GM12892 (cell line): ENCODE data around the gene PURB.
A peak's percentile ranks its signal among the peaks of the same experiment; 100 is the strongest.
"Not testable (repeated sequence)": the region's sequence is repeated elsewhere in the genome, so short reads cannot be mapped to it uniquely, and the experiment has no call there.

ENCODE experiments used
- DNase-seq: peaks from one replicate; pipeline ENCODE4 v3.0.0; 2011; ENCODE audit not compliant: insufficient read length
- FAIRE-seq: peaks from 2 replicates; lab custom pipeline; 2011; peaks lifted over from hg19 to GRCh38; lab: Jason Lieb, UNC
- POLR2A ChIP-seq: IDR thresholded peaks from 2 replicates; pipeline ENCODE4 v1.6.1; 2011; ENCODE audit warnings: low read depth, low read length, control low read depth
- POLR2AphosphoS5 ChIP-seq: IDR thresholded peaks from 2 replicates; pipeline ENCODE4 v1.6.1; 2011; ENCODE audit warnings: low read depth, low read length, control low read depth
- TAF1 ChIP-seq: IDR thresholded peaks from 2 replicates; pipeline ENCODE4 v1.6.1; 2011; ENCODE audit warnings: low read depth, mild to moderate bottlenecking, control low read depth, low read length, borderline replicate concordance

Gene PURB

DNA sequence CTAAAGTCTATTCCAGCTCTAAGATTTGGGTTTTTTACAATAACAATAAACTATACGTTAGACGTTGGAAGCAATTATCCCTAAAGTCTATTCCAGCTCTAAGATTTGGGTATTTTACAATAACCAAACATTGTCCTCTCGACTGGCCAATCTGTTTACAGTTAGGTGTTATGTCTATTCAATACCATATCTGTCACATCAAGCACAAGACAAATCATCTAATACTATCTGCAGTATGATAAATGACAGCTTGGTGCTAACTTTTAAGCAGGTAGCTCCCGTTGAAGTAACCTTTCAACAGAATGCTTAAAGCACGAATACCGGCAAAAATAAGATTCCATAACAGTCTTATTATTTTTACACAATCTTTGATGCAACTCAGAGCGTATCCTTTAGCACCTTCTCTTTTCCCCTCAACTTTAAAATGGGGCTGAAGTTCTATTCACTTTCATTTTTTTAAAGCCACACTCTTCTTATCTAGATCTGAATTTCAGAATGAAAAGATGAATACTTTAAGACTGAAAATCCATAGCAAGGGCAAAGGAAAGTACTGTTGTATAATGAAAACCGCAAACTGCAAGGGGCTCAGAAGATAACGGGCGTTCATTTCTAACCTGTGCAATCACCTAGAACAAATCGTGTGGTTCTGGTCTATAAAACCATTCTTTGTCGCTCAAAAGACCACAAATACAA is 38.4 kb downstream of the PURB start:
- no peak for TF ChIP-seq TAF1
- TF ChIP-seq POLR2A = no peak
- TF ChIP-seq POLR2AphosphoS5 = no peak
- no peak for FAIRE-seq
- DNase-seq = peak; percentile 14

DNA sequence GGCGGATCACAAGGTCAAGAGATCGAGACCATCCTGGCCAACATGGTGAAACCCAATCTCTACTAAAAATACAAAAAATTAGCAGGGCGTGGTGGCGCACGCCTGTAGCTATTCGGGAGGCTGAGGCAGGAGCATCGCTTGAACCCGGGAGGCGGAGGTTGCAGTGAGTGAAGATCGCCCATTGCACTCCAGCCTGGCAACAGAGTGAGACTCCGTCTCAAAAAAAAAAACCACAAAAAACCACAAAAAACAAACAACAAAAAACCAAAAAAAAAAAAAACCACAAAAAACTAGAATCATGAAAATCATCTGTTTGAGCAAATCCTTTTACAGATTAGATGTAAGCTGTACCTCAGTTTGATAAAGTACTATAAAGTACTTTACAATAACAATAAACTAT is 38.9 kb downstream of the PURB start:
- DNase-seq, FAIRE-seq: not testable (repeated sequence)

DNA sequence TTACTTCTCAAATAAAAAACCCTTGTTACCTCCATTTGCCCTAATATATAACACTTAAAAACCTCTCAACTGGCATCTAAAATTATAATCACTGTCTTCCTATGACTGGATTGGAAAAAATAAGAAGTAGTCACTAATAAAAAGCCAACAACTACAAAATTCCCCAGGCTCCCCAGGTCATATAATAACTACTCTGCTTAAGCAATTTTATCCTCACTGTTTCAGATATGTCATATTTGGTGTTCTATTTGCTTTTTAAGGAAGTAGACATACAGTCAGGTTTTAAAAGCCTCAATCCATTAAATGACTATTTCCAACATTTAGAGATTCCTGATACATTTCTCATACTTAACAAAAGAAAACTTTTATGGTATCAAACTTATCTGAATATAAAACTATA is 39.9 kb downstream of the PURB start:
- no peak for DNase-seq
- no peak for FAIRE-seq
- TF ChIP-seq TAF1 = no peak
- TF ChIP-seq POLR2AphosphoS5 = no peak
- TF ChIP-seq POLR2A = no peak

DNA sequence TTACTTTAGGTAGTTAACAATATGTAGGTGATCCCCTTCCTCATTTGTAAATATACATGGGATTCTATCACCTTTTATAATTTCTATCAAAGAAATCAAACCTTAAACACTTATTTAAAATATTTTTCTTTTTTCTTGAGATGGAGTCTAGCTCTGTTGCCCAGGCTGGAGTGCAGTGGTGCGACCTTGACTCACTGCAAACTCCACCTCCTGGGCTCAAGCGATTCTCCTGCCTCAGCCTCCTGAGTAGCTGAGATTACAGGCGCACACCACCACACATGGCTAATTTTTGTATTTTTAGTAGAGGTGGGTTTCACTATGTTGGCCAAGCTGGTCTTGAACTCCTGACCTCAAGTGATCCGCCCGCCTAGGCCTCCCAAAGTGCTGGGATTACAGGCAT is 41.9 kb downstream of the PURB start:
- not testable (repeated sequence) for DNase-seq, FAIRE-seq

DNA sequence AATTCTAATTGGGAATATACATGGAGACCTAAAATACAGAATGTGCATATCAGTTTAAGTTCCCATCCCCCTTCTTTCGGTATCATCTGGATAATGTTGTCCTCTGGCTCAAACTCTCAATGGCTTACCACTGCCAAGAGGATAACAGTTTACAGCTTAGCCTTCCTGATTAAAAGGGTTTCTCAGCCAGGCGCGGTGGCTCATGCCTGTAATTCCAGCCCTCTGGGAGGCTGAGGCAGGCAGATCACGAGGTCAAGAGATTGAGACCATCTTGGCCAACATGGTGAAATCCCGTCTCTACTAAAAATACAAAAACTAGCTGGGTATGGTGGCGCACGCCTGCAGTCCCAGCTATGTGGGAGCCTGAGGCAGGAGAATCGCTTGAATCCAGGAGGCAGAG is 42.7 kb downstream of the PURB start:
- FAIRE-seq, DNase-seq: not testable (repeated sequence)

DNA sequence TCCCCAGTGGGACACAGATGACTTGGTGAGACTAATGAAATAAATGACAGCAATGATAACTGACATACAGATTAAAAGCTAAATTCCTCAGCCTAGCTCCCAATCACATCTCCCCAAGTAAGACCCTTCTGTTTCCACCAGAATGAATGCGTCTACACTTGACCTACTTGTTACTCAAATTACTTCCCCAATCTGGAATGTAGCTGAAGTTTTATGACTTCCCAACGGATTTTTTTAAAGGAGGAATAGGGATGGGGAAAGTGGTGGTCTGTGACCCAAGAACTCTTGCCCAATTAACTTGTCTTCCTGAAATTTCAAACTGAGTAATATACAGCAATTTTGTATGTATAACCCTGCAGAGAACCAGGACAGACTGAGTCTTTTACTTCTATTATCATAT is 46.6 kb downstream of the PURB start:
- DNase-seq (no peak), FAIRE-seq (no peak)
- TF ChIP-seq POLR2AphosphoS5 = no peak
- TF ChIP-seq POLR2A = no peak
- no peak for TF ChIP-seq TAF1

DNA sequence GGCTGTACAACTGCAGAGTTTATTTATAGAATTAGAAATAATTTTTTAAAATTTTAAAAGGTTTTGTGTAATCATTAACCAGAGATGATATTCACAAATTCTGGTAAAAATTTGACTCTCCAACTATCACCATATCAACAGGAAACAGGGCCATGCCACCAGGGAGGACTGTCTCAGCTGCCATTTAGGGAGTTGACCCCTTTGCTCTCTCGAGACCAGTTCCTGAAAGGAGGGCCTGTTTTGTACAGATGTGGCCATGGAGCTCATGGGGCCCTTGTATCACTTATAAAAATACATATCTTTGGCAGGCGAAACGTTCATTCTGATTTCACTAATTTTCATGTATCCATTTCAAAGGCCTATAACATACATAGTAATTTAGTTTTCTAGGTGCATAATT is 57.8 kb downstream of the PURB start:
- TF ChIP-seq TAF1 = no peak
- no peak for TF ChIP-seq POLR2AphosphoS5
- TF ChIP-seq POLR2A = no peak
- FAIRE-seq (no peak), DNase-seq (no peak)
